ENCODE measurements around the gene SORCS2.
"Not testable (repeated sequence)": the region's sequence is repeated elsewhere in the genome, so short reads cannot be mapped to it uniquely, and the experiment has no call there.

SORCS2 gene

GRCh38 chr4:7160951-7161440, 31.3 kb upstream of the SORCS2 start:
- DNase-seq: no peak

- no peak for DNase-seq
Observed at GRCh38 chr4:7161721-7162214, 30.6 kb upstream of the SORCS2 start.

- not testable (repeated sequence) for DNase-seq
Observed at GRCh38 chr4:7165056-7165873, 27.1 kb upstream of the SORCS2 start.

DNA sequence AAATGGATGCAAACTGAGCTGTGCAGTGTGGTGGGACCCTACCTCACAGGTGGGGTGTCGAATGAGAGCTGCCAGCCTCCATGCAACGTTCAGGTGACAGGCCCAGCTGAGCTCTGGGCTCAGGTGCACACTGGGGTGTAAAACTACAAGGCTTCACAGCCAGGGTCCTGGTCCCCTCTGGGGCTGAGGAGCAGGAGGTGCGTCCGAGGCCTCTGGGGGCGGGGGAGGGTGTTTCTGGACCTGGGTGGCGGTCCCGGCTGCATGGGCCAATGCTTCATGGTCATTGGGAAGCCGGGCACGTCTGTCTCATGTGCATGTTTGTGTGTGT, 26.5 kb upstream of the SORCS2 start:
- no peak for DNase-seq

GRCh38 chr4:7166237-7166636, 26.1 kb upstream of the SORCS2 start:
- DNase-seq: no peak

DNA sequence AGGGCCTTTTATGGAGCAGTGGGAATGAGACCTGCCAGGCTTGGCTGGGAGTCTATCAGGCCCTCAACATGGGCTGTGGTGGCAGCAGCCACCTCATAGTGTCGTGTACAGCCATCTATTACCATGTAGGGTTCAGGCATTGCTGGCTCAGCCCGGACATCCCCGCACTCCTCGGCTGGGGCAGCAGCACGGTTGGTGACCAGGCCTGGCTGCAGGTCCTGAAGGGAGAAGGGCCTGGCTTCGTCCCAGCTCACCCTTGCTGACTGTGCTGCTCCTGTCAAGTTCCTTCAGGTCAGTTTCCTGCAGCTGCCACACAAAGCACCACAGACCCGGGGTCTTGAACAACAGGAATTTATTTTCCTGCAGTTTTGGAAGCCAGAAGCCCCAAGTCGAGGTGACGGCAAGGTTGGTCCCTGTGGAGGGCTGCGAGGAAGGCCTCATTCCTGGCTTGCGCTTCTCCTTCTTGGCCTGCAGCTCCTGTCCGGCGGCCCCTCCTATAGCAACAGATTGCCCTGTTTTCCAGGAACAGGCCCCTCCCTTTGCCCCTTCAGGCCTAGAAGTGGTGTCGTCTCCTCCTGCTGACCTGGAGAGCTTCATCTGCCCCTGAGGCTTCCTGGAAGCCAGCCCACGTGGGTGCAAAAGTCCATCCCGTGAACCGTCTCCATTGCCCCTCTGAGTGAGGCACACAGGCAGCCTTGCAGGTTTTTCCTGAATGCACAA, 25.2 kb upstream of the SORCS2 start:
- no peak for DNase-seq

GRCh38 chr4:7167706-7168105, 24.6 kb upstream of the SORCS2 start:
- no peak for DNase-seq

DNA sequence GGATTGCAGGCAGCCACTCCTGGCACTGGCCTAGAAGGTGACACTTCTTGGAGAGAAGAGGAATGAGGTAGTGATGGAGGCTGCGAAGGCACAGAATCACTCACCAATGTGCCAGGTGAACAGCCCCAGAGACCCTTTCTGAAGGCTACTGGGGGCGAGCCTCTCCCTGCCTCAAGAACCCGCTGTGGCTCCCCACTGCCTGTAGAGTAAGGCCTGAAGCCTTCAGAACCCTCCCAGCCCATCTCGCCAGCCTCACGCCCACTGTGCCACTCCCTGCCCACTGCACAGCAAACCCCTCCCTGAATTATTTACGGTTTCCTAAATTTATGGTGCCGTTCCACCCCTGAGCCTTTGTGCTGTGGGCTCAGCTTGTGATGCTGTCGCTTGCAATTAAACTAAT, 24.2 kb upstream of the SORCS2 start:
- DNase-seq: no peak

GRCh38 chr4:7169134-7169533, 23.2 kb upstream of the SORCS2 start:
- no peak for DNase-seq

- no peak for DNase-seq
Observed at GRCh38 chr4:7170012-7170411, 22.3 kb upstream of the SORCS2 start.

- DNase-seq: no peak
Observed at GRCh38 chr4:7171191-7171900, 21.0 kb upstream of the SORCS2 start.

GRCh38 chr4:7172508-7172907, 19.8 kb upstream of the SORCS2 start:
- DNase-seq: no peak

DNA sequence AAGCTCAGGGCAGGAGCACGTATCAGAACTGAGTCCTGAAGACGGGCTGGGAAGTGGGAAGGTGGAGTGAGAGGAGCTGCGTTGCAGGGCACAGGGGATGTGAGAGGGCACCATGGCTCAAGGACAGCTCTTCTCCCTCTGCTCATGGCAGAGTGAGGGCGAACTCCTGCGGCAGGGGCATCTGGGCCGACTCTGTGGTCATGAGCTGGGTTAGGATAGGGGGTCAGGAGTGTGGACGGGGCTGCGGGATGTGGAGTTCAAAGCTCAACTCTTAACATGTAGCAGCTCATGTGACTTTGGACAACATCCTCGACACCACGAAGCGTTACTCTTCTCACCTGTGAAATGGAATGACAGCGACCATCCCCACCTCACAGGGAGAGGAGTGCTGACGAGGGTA, 19.4 kb upstream of the SORCS2 start:
- no peak for DNase-seq

DNA sequence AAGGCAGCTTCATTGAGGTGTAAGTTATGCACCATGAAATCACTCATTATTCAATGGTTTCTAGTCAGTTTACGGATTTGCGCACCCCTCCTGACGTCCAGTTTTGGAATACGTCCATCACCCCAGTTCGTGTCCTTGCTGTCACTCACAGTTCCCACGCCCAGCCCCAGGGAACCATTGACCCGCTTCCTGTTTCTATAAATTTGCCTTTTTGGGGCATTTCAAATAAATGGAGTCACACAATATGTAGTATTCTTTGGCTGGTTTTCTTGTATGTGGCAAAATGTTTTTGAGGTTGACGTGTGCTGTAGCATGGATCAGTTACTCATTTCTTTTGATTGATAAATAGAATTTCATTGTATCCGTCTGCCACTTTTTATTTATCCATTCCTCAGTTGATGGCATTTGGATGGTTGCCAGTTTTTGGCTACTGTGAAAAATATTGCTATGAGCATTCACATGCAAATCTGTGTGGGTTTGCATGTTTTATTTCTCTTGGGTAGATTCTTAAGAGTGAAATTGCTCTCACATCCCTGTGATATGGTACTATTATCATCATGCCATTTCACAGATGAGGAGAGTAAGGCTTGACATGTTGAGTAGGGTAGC, 18.4 kb upstream of the SORCS2 start:
- DNase-seq: no peak

GRCh38 chr4:7179158-7179557, 13.2 kb upstream of the SORCS2 start:
- DNase-seq: no peak

DNA sequence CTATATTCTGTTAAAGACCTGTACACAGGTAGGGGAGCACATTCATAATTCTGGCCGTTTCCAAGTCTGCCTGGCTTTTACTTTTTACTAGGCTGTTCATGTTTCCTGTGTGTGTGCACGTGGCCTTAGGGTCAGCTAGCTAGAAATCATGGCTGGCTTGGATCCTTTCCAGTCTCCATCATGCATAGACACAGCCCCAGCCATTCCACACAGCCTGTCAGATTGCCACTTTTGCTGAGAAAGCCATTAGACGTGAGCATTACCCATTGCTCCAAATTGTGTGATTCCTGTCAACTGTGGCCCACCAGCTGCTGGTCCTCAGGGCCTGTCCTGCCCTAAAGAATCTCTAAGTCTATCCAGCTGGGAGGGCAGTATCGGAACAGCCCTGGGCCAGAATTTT, 11.4 kb upstream of the SORCS2 start:
- no peak for DNase-seq

DNA sequence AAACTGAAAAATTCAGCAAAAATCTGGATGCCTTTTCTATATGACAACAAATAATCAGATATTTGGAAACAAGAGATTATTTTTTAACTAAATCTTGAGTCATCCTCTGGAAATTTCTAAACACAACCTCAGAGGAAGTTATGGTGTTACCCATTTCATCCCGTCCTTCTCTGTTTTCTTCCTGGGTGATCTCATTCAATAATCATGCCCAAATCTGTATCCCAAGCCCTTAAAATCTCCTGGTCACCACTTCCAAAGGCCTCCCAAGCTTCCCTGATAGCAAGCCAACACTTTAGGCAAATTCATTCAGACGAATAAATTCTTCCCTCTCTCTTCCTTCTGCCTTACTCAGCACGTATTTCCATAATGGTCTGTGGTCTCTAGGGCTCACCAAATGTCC, 9.7 kb upstream of the SORCS2 start:
- no peak for DNase-seq

- DNase-seq: no peak
Observed at GRCh38 chr4:7183161-7183560, 9.2 kb upstream of the SORCS2 start.

DNA sequence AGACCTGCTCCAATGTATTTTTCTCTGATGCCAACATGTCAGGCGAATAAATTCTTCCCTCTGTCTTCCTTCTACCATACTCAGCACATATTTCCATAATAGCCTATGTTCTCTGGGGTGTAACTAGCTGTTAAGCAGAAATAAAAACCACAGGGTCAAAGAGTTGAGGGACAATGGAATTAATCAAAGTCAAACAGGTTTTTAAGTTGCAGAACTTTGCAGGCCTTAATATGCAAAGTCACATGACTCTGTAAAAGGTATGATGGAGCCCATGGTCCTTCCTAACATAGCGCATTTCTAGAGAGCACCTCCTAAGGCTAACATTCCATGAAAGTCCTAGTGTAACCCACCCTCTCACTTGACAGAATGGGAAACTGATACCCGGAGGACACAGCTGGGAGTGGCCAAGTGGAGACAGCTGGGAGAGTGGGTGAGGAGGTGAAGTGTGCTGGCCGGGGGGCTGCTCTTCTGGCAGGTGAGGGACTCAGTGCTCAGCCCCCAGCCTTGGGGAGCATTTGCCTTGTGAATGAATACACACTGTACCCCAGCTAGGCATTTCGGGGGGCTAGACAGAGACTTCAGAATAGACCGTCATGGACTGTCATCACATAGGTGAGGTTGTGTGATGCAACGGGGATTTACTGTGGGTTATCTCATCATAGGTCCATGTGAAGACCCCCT, 8.4 kb upstream of the SORCS2 start:
- DNase-seq: no peak

GRCh38 chr4:7185487-7186030, 6.8 kb upstream of the SORCS2 start:
- no peak for DNase-seq

DNA sequence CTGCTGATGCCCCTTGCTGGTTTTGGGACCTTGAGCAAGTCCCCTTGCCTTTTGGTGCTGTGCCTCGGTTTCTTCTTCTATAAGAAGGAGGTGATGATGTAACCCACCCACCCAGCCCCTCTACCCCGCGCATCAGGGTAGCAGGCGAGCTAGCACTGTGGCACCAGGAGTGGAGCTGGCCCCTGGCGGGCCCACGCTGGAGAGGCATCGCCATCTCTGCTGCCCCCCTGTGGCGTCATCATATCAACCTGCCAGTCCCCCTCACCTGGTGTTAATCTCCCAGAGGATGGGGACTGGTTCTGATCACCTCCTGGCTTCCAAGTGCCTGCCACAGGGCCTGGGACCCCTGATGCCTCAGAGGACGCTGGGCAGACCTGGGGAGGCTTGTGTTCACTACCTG, 6.3 kb upstream of the SORCS2 start:
- DNase-seq: no peak

- no peak for DNase-seq
Observed at GRCh38 chr4:7186516-7187167, 5.7 kb upstream of the SORCS2 start.
